HG02884 (cell line): Measurements from ENCODE around the gene RNF222.
"Not testable (repeated sequence)": the region's sequence is repeated elsewhere in the genome, so short reads cannot be mapped to it uniquely, and the experiment has no call there.

Source experiments
- ATAC-seq: cut with Tn5 transposase; IDR thresholded peaks from one replicate; pipeline ENCODE4 v1.9.1; 2021; ENCODE audit warnings: mild to moderate bottlenecking, moderate library complexity; ENCODE audit not compliant: unreplicated experiment

Gene RNF222

DNA sequence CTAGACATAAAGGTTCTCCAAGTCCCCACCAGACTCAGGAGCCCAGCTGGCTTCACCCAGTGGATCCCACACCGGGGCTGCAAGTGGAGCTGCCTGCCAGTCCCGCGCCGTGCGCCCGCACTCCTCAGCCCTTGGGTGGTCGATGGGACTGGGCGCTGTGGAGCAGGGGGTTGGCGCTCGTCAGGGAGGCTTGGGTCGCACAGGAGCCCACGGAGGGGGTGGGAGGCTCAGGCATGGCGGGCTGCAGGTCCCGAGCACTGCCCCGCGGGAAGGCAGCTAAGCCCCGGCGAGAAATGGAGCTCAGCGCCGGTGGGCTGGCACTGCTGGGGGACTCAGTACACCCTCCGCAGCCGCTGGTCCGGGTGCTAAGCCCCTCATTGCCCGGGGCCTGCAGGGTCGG is 50.6 kb downstream of the RNF222 start:
- ATAC-seq: not testable (repeated sequence)

DNA sequence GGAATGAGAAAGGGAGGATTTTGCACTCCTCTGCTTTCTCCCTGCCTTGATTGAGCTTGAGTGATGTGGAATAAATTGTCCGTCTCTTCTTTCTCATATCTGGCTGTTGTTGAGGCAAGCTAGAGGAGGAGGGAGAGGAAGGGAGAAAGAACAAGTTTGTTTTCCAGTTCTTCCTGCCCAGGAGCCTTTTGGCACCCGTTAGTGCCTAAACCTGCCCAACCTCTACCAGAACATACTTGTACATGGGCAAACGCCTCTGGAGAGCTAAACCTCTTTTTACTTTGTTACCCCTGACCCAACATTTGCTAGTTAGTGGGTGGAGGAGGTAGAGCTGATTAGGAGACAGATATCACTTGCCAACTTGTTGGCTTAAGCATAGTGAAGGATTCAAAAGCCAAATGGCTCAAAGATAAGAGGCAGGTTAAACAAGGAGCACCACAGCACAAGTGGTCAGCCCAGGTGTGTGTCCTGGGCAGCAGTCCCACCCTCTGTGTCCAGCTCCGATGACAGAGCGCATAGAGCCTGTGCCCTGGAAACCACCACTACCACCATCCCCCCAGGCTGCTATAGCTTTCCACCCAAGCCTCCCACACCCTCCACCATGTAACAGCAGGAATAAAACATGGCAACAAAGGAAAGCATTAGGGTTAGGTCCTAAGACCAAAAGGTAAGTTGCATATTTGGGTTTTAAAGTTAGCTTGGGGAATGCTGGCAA is 51.5 kb downstream of the RNF222 start:
- ATAC-seq: no peak

DNA sequence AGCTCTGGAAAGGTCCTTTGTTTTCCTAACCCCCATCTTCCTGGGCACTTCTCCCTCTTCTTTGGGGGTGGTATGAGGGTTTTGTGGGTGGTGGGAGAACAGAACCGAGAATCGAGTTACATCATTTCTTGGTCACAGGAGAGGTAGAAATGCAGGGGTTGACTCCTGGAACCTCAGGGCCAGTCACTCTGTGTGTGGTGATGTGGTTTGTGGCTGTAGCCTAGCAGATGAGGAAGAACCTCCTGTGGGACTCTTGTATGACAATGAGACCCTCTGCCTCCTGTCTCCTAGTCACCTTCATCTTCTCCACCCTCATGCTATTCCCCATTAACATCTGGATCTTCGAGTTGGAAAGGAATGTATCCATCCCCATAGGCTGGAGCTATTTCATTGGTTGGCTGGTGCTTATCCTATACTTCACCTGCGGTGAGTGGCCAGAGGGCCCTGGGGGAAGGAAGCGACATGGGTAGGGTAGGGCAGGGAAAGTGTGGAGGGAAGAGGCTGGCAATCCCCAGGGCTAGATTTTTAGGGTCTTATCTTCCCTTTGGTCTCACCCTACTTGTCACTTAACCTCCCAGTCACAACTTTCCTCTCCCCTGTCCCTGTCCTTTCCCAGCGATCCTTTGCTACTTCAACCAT is 52.5 kb downstream of the RNF222 start:
- ATAC-seq: no peak

DNA sequence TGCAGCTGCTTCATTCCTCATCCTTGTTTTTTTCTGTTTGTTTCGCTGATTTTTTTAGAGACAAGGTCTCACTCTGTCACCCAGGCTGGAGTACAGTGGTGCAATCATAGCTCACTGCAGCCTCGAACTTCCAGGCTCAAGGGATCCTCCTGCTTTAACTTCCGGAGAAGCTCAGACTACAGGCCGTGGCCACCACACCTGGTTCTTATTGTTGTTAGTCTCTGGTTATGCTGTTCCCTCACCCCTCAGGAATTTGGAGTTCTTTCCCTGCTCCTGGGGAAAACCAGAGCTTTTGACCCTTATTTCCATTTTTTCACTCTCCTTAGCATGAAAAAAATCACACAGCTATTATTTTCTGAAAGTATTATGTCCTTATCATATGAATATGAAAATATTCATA is 56.2 kb downstream of the RNF222 start:
- ATAC-seq: no peak
